ENCODE results near the gene KREMEN2.
"Not testable (repeated sequence)": the region's sequence is repeated elsewhere in the genome, so short reads cannot be mapped to it uniquely, and the experiment has no call there.

Gene KREMEN2

DNA sequence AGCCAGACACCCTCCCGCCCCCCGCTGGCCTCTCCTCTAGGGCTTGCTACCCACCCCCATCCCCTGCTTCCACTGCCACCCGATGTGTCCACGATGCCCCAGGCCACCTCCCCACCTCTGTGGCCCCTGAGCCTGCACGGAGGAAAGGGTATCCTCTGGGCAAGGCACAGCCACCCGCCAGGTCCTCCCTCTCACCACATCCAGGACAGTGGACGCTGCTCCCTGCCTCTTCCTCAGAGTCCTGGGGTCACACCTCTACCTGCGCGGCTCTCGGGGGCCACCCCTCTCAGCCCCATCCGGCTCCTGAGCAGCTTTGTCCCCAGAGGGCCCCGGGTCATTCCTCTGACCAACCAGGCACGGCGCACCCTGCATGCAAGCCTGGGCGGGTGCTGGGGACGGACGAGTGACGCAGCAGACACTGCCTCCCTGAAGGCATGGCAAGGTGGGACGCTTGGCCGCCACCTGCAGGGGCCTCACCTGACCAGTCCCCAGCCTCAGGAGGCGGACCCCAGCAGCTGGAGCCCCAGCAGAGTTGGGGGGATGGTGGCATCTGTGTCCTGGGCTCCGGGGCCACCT is 27.6 kb upstream of the KREMEN2 start:
- no peak for DNase-seq
- intact Hi-C loops (cut with DNase I) = no loop called here

DNA sequence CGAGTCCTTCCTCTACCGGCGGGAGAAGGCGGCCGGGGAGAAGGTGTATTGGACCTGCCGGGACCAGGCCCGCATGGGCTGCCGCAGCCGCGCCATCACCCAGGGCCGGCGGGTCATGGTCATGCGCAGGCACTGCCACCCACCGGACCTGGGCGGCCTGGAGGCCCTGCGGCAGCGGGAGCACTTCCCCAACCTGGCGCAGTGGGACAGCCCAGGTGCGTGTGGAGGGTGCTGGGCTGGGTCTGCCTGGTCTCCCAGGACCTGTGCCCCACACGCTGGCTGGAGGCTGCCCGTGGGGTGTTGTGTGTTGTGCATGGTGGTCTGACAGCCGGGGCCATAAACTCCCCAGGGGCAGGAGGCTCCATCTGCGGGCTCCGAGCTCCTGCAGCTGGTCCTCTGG is 26.9 kb upstream of the KREMEN2 start:
- intact Hi-C loops (cut with DNase I) = no loop called here

DNA sequence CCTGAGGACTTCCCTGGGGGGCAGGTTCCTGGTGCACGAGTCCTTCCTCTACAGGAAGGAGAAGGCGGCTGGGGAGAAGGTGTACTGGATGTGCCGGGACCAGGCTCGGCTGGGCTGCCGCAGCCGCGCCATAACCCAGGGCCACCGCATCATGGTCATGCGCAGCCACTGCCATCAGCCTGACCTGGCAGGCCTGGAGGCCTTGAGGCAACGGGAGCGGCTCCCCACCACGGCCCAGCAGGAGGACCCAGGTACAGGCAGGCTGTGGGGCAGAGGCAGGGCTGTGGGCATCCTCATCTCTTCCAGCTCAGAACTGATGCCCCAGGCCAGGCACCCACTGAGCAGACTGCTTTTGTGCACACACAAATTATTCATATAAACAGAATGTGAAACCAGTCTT is 25.9 kb upstream of the KREMEN2 start:
- intact Hi-C loops (cut with DNase I) = no loop called here
- DNase-seq = no peak

More for the DNA sequence above, 26.9 kb upstream of the KREMEN2 start:
- no peak for DNase-seq

DNA sequence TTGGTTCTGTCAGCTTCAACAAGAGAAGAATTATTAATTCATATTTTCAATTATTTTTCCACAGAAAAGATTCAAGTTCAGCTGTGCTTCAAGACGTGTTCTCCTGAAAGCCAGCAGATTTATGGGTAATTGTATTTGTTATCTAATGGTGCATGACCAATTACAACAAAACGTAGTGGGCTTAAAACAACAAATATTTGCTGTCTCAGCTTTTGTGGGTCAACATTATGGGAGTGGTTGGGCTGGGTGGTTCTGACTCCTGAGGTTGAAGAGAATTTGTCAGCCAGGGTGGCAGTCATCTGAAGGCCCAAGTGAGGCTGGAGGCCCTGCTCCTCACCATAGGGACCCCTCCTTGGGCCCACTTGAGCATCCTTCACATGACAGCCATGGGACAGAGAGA is 24.1 kb upstream of the KREMEN2 start:
- intact Hi-C loops (cut with DNase I) = no loop called here

GRCh38 chr16:2942045-2942444 is 22.0 kb upstream of the KREMEN2 start:
- DNase-seq = no peak
- intact Hi-C loops (cut with DNase I) = no loop called here

More for the DNA sequence above, 24.1 kb upstream of the KREMEN2 start:
- no peak for DNase-seq

GRCh38 chr16:2943716-2944115 is 20.4 kb upstream of the KREMEN2 start:
- DNase-seq; intact Hi-C loops (cut with DNase I): not testable (repeated sequence)

GRCh38 chr16:2946649-2947048 is 17.4 kb upstream of the KREMEN2 start:
- DNase-seq = no peak
- intact Hi-C loops (cut with DNase I) = no loop called here

DNA sequence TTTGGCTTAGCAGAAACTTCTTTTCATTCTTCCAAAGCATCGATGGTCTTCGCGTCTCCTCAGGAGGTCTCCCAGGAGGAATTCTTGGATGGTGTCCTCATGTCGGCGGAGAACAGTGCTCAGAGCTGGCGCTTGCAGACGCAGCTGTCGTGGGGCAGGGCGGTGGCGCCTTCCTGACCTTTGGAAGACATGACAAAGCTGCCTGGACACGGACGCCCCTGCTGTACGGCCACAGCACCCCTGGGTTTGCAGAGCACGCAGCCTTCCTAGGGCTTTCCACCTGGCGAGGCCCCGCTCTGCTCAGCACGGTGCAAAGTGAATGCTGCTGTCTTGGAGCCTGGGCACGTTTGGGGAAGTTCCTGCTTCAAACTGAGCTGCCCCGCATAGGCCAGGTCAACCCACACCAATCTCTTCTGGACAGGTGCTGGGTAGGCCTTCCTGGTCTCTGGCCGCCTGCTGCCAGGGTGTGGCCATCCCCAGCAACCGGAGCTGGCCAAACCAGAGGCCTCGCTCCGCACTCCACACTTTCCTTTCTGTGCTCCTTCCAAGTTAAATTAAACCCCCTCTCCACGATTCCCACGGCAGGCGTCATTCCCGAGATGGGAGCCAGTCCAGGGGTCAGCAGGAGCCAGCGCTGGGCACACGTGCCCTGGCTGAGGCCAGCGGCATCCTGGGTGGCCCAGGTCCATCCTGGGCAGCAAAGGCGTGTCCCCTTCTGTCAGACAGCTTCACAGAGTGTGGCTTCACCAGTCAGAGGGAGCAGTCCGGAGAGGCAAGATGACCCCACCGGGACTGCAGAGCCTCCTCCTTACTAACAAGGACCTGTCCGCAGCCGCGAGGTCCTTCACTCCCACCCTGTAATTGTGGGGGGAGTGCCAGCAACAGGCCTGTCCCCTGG is 15.0 kb upstream of the KREMEN2 start:
- DNase-seq = no peak
- intact Hi-C loops (cut with DNase I) = no loop called here

DNA sequence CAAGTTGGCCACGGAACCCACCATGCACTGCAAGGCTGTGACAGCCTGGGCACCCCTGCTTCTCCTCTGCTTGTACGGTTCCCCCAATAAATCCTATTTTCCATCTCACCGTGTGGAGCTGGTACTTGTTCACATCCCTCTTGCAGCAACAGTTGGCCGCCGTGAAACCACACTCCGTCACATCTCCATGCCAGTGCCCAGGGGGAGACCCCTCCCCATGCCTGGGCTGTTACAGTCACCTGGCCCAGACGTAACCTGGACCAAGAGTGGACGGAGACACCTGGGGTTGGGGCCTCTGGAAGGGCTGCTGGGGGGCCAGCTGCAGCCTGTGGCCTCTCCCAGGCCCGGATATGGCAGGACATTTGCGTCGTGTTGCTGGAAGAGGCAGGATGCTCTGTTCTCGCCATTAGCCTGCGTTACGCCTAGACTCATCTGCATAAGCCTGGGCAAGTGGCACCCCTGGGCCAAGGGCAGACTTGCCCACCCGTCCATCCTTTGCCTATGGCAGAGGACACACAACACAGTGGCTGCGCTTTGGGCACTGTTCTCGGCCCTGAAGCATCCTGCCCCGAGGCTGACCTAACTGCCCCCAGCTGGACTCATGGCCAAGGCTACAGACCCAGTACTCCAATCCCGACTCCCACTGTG is 14.2 kb upstream of the KREMEN2 start:
- DNase-seq = no peak
- intact Hi-C loops (cut with DNase I) = no loop called here

GRCh38 chr16:2950353-2950724 is 13.7 kb upstream of the KREMEN2 start:
- no peak for DNase-seq
- intact Hi-C loops (cut with DNase I) = no loop called here

DNA sequence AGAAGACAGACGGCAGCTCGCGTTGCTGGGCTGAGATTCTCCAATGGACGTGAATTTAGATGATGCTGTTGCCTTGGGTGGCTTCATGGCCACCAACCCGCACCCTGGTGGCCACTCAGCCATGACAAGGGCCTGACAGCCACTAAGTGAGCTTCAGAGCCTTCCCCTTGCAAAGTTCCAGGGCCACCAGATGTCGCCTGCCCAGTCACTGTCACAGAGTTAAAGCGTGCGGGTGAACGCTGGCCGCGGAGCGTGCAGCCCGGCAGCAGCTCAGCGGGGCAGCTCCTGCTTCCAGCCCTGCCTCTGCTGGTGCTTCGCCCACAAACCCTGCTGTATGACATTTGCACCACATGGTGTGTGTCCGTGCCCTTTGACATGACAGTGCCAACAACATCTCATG is 13.3 kb upstream of the KREMEN2 start:
- intact Hi-C loops (cut with DNase I) = no loop called here
- no peak for DNase-seq

DNA sequence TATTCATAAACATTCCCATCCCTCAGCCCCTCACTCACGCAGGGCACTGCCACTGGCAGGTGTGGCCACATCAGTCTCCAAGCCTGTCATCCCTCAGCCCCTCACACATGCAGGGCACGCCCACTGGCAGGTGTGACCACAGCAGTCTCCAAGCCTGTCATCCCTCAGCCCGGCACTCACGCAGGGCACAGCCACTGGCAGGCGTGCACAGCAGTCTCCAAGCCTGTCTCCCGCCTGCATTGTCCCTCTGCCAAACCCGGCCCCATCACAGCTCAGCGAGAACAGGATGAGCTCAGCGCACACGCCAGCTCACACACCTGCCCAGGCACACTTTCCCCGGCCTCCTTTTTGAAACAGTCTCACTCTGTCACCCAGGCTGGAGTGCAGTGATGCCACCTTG is 11.4 kb upstream of the KREMEN2 start:
- intact Hi-C loops (cut with DNase I) = no loop called here
- DNase-seq = no peak

DNA sequence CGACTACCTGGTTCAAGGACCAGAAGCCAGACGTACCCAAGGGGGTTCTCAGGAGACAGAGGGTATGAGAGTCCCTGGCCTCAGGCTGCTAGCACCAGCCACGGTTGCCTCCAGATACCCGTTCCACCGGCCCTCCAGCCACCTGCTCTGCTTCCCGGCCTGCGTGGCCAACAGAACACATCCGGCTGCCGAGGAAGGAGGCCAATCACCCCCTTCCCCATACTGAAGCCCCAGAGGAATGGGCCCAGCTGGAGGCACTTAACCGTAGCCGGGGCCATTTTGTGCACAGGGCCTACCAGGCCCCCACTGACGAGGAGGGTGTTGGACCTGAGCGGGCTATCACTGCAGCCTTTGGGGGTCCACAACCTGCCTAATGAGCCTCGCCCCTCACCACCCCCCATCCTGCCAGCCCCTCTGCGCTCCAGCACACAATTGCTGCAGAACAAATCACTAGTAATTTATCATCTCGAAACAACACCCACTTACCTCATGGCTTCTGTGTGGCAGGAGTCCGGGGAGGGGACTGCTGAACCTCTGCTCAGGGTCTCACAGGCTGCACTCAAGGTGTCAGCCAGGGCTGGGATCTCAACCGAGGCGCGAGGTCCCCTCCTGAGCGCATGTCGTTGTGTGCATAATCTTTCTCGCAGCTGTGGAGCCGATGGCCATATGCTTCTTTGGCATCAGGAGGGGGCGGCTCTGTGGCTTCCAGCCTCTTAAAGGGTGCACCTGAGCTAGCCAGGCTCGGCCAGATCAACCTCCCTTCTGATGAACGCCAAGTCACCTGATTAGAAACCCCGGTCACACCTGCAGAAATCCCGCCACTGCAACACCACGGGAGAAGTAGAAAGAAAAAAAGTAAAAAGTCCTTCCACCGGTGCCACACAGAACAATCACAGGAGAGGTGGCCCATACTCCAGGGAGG is 10.1 kb upstream of the KREMEN2 start:
- intact Hi-C loops (cut with DNase I) = no loop called here
- DNase-seq = no peak

- intact Hi-C loops (cut with DNase I) = no loop called here
- DNase-seq = no peak
Observed at GRCh38 chr16:2954656-2955381, 9.3 kb upstream of the KREMEN2 start.

DNA sequence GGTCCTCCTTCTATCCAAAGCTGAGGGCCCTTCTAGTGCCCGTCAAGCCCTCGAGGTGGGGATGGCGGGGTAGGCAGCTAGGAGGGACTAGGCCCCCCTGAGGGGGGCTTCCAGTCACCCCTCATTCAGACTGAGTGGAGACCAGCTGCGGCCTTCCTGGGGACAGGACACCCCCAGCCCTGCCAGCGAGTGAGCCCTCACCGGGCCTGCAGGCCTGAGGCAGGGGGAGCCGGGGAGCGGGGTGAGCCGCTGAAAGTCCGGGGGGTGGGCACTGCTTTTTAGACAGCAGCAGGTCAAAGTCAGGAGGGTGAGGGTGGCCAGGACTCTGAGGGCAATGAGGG is 8.7 kb upstream of the KREMEN2 start:
- DNase-seq = no peak

GRCh38 chr16:2955779-2956578 is 8.1 kb upstream of the KREMEN2 start:
- intact Hi-C loops (cut with DNase I) = no loop called here
- no peak for DNase-seq

More for the DNA sequence above, 8.7 kb upstream of the KREMEN2 start:
- intact Hi-C loops (cut with DNase I) = no loop called here

- intact Hi-C loops (cut with DNase I) = no loop called here
- DNase-seq = no peak
Observed at GRCh38 chr16:2956579-2956956, 7.5 kb upstream of the KREMEN2 start.

- intact Hi-C loops (cut with DNase I) = no loop called here
- no peak for DNase-seq
Observed at GRCh38 chr16:2959206-2959605, 4.9 kb upstream of the KREMEN2 start.

Measured in head of caudate nucleus (tissue), 42 donors.